HG03103 (cell line): ENCODE data around the gene DLG1.

Experiments used
- ATAC-seq: cut with Tn5 transposase; IDR thresholded peaks from one replicate; pipeline ENCODE4 v1.9.1; 2021; ENCODE audit warnings: low read depth; ENCODE audit not compliant: unreplicated experiment

Gene DLG1

GRCh38 chr3:197320582-197320981, 22.2 kb upstream of the DLG1 start:
- no peak for ATAC-seq

GRCh38 chr3:197317250-197317963, 19.0 kb upstream of the DLG1 start:
- ATAC-seq: no peak

- ATAC-seq: no peak
These were observed 14.0 kb upstream of the DLG1 start for GRCh38 chr3:197312431-197312830.

GRCh38 chr3:197311591-197311990, 13.2 kb upstream of the DLG1 start:
- no peak for ATAC-seq

- no peak for ATAC-seq
These were observed 11.3 kb upstream of the DLG1 start for GRCh38 chr3:197309528-197310361.

GRCh38 chr3:197308591-197308990, 10.2 kb upstream of the DLG1 start:
- no peak for ATAC-seq

GRCh38 chr3:197306374-197307086, 8.1 kb upstream of the DLG1 start:
- no peak for ATAC-seq

GRCh38 chr3:197305854-197306253, 7.4 kb upstream of the DLG1 start:
- peak; percentile 75 for ATAC-seq

GRCh38 chr3:197303452-197303851, 5.0 kb upstream of the DLG1 start:
- ATAC-seq: no peak

- no peak for ATAC-seq
These were observed 4.4 kb upstream of the DLG1 start for GRCh38 chr3:197302696-197303341.

- ATAC-seq: no peak
These were observed 3.6 kb upstream of the DLG1 start for GRCh38 chr3:197302033-197302432.

GRCh38 chr3:197300361-197300760, 1.9 kb upstream of the DLG1 start:
- no peak for ATAC-seq

GRCh38 chr3:197298945-197299854, 788 bp upstream of the DLG1 start:
- ATAC-seq: no peak

- ATAC-seq: peak; percentile 65
These were observed 704 bp downstream of the DLG1 start for GRCh38 chr3:197297476-197298340.

- ATAC-seq: no peak
These were observed 1.4 kb downstream of the DLG1 start for GRCh38 chr3:197297002-197297401.

- ATAC-seq: no peak
These were observed 1.9 kb downstream of the DLG1 start for GRCh38 chr3:197296545-197296944.

- ATAC-seq: no peak
These were observed 2.5 kb downstream of the DLG1 start for GRCh38 chr3:197295871-197296270.

- ATAC-seq: no peak
These were observed 4.7 kb downstream of the DLG1 start for GRCh38 chr3:197293605-197294237.
